Islet precursor cell (in vitro differentiated cells): ENCODE results near the gene GLCCI1.

Source experiments
- DNase-seq: peaks from one replicate; pipeline ENCODE4 v3.0.0-alpha.2; 2018

Gene GLCCI1

GRCh38 chr7:7968544-7969305, at the start of gene GLCCI1:
Gene GLCCI1 (plus strand): TSS chr7:7968796. CDS start chr7:7969351, 555 bp downstream.
- peak; percentile 99 for DNase-seq

- no peak for DNase-seq
Measured at GRCh38 chr7:7919449-7919945, 49.1 kb upstream of the GLCCI1 start.

- no peak for DNase-seq
Measured at GRCh38 chr7:7920056-7920455, 48.5 kb upstream of the GLCCI1 start.

GRCh38 chr7:7920481-7920880, 48.1 kb upstream of the GLCCI1 start:
- DNase-seq, result no peak

GRCh38 chr7:7921830-7922229, 46.8 kb upstream of the GLCCI1 start:
- DNase-seq, result no peak

- DNase-seq, result no peak
Measured at GRCh38 chr7:7922684-7923385, 45.8 kb upstream of the GLCCI1 start.

GRCh38 chr7:7923818-7924217, 44.8 kb upstream of the GLCCI1 start:
- no peak for DNase-seq

GRCh38 chr7:7924303-7924702, 44.3 kb upstream of the GLCCI1 start:
- DNase-seq, result no peak

GRCh38 chr7:7931626-7932025, 37.0 kb upstream of the GLCCI1 start:
- no peak for DNase-seq

- no peak for DNase-seq
Measured at GRCh38 chr7:7932553-7932952, 36.0 kb upstream of the GLCCI1 start.

- no peak for DNase-seq
Measured at GRCh38 chr7:7933915-7934526, 34.6 kb upstream of the GLCCI1 start.

GRCh38 chr7:7934945-7935344, 33.7 kb upstream of the GLCCI1 start:
- DNase-seq, result no peak

- no peak for DNase-seq
Measured at GRCh38 chr7:7938471-7938870, 30.1 kb upstream of the GLCCI1 start.

- DNase-seq, result no peak
Measured at GRCh38 chr7:7943951-7944350, 24.6 kb upstream of the GLCCI1 start.

- no peak for DNase-seq
Measured at GRCh38 chr7:7944619-7945282, 23.8 kb upstream of the GLCCI1 start.

GRCh38 chr7:7946486-7946885, 22.1 kb upstream of the GLCCI1 start:
- no peak for DNase-seq

GRCh38 chr7:7948232-7948631, 20.4 kb upstream of the GLCCI1 start:
- no peak for DNase-seq

- no peak for DNase-seq
Measured at GRCh38 chr7:7953806-7954205, 14.8 kb upstream of the GLCCI1 start.

GRCh38 chr7:7956531-7957128, 12.0 kb upstream of the GLCCI1 start:
- no peak for DNase-seq

GRCh38 chr7:7957513-7957912, 11.1 kb upstream of the GLCCI1 start:
- no peak for DNase-seq

- DNase-seq, result no peak
Measured at GRCh38 chr7:7959979-7960670, 8.5 kb upstream of the GLCCI1 start.

- DNase-seq, result no peak
Measured at GRCh38 chr7:7962851-7963250, 5.7 kb upstream of the GLCCI1 start.
